ENCODE results near the gene JUND. TPM values are rescaled to one million over a fixed set of nuclear protein-coding genes. Genes with fewer than 3 reads are reported as not detected.

JUND gene
- total RNA-seq, 1 donor: 85.6 TPM

DNA sequence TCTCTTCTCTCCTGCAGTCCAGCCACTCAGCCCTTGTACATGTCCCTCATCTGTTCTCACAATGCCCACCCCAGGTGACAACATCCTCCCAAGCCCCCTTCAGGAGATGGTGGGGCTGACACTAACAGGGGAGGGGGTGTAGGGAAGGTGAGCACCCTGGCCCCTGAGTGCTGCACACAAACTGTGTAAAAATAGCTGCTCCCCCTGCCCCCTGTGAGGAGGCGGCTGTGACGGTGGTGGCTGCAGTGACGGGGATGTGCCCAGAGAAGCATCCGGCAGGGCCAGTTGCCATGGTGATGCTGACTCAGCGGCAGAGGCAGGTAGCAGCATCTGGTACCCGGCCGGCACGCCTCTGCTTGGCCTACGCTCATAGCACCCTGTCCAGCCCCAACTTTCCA, 13.0 kb upstream of the JUND start:
- no peak for DNase-seq (ENCODE audit: low read depth)
- TF ChIP-seq CTCF (IDR thresholded peaks at IDR 0.05; ENCODE audit: insufficient read depth, low read length): no peak
- H3K4me3 ChIP-seq (ENCODE audit: low read depth, low read length): no peak overlapping the region

- no peak for TF ChIP-seq CTCF (IDR thresholded peaks at IDR 0.05; ENCODE audit: insufficient read depth, low read length)
- no peak for DNase-seq (ENCODE audit: low read depth)
- no peak overlapping the region for H3K4me3 ChIP-seq (ENCODE audit: low read depth, low read length)
Observed at GRCh38 chr19:18293642-18294466, 12.4 kb upstream of the JUND start.

DNA sequence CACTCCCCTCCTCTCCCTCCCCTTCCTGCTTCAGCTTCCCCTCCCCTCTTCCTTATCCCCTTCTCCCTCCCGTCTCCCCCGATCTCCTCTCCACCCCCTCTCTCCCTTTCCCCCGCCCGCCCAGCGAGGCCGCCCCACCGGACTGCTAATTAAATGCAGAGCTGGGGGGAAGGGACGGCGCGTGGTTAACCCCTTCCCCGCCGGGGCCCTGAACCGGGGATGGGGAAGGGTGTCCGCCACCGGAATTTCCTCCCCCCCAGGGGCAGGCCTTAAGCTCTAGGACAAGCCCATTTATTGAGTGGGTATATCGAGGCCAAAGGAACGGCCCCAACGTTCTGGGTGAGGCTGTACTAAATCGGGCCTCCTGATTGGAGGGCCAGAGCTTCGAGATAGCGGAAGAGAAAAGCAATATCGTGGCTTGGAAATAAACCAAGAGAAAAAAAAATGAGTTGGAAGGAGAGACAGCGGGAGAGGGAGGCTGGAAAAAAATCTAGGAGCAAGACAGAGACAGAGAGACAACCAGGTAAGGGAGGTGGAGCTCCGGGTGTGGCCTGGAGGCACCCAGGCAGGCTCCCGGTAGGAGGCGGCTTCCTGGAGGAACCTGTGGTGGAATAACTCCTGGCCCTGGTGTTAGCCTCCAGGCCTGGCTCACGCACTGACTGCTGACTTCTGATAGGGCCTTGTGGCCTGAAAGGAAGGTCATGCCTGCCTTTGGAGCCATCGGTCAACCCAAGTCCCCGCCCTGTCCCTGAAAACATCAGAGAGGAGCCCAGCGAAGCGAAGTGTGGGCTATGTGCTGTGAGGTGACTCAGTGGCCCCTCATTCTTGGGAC, 11.6 kb upstream of the JUND start:
- TF ChIP-seq CTCF (IDR thresholded peaks at IDR 0.05; ENCODE audit: insufficient read depth, low read length): no peak
- peak; percentile 83 for DNase-seq (ENCODE audit: low read depth)
- H3K4me3 ChIP-seq (ENCODE audit: low read depth, low read length): peak overlapping the region; percentile 68

GRCh38 chr19:18292462-18292809, 11.0 kb upstream of the JUND start:
- H3K4me3 ChIP-seq (ENCODE audit: low read depth, low read length): peak overlapping the region; percentile 68
- no peak for TF ChIP-seq CTCF (IDR thresholded peaks at IDR 0.05; ENCODE audit: insufficient read depth, low read length)
- no peak for DNase-seq (ENCODE audit: low read depth)

DNA sequence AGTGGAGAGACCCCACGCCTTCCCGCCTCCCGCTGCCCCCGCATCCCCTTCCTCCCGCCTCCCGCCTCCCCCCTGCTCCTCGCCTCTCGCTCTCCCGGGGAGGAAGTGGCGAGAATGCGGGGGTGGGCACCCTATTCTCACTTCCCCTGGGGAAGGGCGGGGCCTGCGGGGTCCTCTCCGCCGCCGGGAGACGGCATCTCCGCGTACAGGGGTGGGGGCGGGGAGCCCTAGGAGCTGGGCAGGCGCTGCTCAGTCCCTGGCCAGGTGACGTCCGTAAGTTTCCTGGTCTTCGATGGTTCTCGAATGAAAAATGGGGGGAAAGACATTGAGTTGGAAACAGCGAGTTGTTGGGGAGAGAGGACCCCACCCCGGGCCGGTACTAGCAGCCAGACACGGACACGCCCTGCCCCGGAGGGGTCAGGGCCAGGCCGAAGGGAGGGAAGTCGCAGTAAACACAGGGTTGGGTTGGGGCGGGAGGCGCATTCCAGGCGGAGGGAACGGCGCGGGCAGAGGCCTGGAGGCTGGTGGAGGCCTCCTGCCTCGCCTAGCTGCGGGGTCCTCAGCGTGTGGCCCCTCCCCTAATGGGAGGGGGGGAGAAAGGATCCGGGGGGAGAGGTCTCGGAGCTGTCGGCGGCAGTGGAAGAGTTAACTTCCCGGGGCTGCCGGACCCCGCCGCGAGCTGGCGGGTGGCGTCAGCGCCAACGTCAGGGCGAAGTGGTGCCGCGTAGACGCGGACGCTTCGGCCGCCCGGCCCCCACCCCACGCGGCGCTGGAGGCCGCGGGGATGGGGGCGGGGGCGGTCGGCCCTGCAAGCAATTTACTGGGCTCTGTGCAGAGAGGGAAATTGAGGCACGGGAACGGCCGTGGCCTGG, 10.4 kb upstream of the JUND start:
- peak overlapping the region; percentile 68 for H3K4me3 ChIP-seq (ENCODE audit: low read depth, low read length)
- no peak for TF ChIP-seq CTCF (IDR thresholded peaks at IDR 0.05; ENCODE audit: insufficient read depth, low read length)
- DNase-seq (ENCODE audit: low read depth): peak; percentile 77

DNA sequence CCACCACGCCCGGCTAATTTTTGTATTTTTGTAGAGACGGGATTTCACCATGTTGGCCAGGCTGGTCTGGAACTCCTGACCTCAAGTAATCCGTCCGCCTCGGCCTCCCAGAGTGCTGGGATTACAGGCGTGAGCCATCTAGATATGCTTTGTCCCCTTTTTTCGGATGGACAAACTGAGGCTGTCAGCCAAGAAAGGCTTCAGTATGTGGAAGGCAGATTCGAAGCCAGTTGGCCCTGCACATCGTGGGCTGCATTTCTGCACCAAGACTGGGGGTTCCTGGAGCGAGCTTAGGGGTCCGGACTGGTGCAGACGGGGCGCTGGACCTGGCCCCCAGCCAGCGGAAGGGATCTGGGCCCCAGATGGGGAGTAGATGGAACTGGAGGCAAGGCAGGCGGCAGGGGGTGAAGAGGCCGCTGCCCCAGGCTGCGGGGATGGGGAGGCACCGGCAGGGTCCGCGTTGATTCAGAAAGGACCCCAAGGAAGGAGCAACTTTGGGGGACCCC, 9.7 kb upstream of the JUND start:
- H3K4me3 ChIP-seq (ENCODE audit: low read depth, low read length): peak overlapping the region; percentile 68
- TF ChIP-seq CTCF (IDR thresholded peaks at IDR 0.05; ENCODE audit: insufficient read depth, low read length): no peak

More for the DNA sequence above, 9.7 kb upstream of the JUND start:
- peak; percentile 17 for DNase-seq (ENCODE audit: low read depth)

All from fibroblast of the aortic adventitia (primary cell).